ENCODE measurements around the gene CHCHD10.
A peak's percentile ranks its signal among the peaks of the same experiment; 100 is the strongest.
"Not testable (repeated sequence)": the region's sequence is repeated elsewhere in the genome, so short reads cannot be mapped to it uniquely, and the experiment has no call there.

Gene CHCHD10

GRCh38 chr22:23751441-23751996, 16.3 kb downstream of the CHCHD10 start:
- Histone ChIP-seq H3K9ac (ENCODE audit: low read length) (peak overlapping the region; percentile 94), H3K4me1 (ENCODE audit: control insufficient read depth, insufficient read depth, low read length) (peaks cover 18% of the 10 kb centered on the region), H3K9me3 (ENCODE audit: control insufficient read depth, low read length) (no peaks in the 10 kb centered on the region), H3K4me3 (ENCODE audit: low read length) (peak overlapping the region; percentile 66), H3K27me3 (ENCODE audit: control insufficient read depth, insufficient read depth, low read length) (no peaks in the 10 kb centered on the region), H3K36me3 (ENCODE audit: control insufficient read depth, insufficient read depth, low read length) (no peaks in the 10 kb centered on the region)

- Histone ChIP-seq H3K9me3 (ENCODE audit: control insufficient read depth, low read length) (no peaks in the 10 kb centered on the region), H3K4me1 (ENCODE audit: control insufficient read depth, insufficient read depth, low read length) (peaks cover 24% of the 10 kb centered on the region), H3K27me3 (ENCODE audit: control insufficient read depth, insufficient read depth, low read length) (no peaks in the 10 kb centered on the region)
Observed at GRCh38 chr22:23750714-23751440, 16.9 kb downstream of the CHCHD10 start, which contains the start of gene ZNF70. Gene ZNF70, minus strand, starts transcription at chr22:23751112. Its CDS starts 5,972 bp downstream, at chr22:23745140.

GRCh38 chr22:23750367-23750713, 17.4 kb downstream of the CHCHD10 start:
- peaks cover 29% of the 10 kb centered on the region for H3K4me1 ChIP-seq (ENCODE audit: control insufficient read depth, insufficient read depth, low read length)
- H3K4me3 ChIP-seq (ENCODE audit: low read length), result peak overlapping the region; percentile 66
- no peaks in the 10 kb centered on the region for H3K36me3 ChIP-seq (ENCODE audit: control insufficient read depth, insufficient read depth, low read length)
- H3K9ac ChIP-seq (ENCODE audit: low read length), result peak overlapping the region; percentile 76
- no peaks in the 10 kb centered on the region for H3K9me3 ChIP-seq (ENCODE audit: control insufficient read depth, low read length)
- H3K27me3 ChIP-seq (ENCODE audit: control insufficient read depth, insufficient read depth, low read length), result no peaks in the 10 kb centered on the region

More at GRCh38 chr22:23750714-23751440, 16.9 kb downstream of the CHCHD10 start, which contains the start of gene ZNF70:
- Histone ChIP-seq H3K4me3 (ENCODE audit: low read length) (peak within 1 kb of the TSS; percentile 66), H3K36me3 (ENCODE audit: control insufficient read depth, insufficient read depth, low read length) (no peaks in the 10 kb centered on the region), H3K9ac (ENCODE audit: low read length) (peak within 1 kb of the TSS; percentile 94)

- H3K9ac ChIP-seq (ENCODE audit: low read length), result no peak overlapping the region
- H3K36me3 ChIP-seq (ENCODE audit: control insufficient read depth, insufficient read depth, low read length), result peaks cover 1% of the 10 kb centered on the region
- H3K27me3 ChIP-seq (ENCODE audit: control insufficient read depth, insufficient read depth, low read length), result no peaks in the 10 kb centered on the region
- H3K4me3 ChIP-seq (ENCODE audit: low read length), result no peak overlapping the region
- peaks cover 29% of the 10 kb centered on the region for H3K4me1 ChIP-seq (ENCODE audit: control insufficient read depth, insufficient read depth, low read length)
- H3K9me3 ChIP-seq (ENCODE audit: control insufficient read depth, low read length), result no peaks in the 10 kb centered on the region
Observed at GRCh38 chr22:23749841-23750301, 17.9 kb downstream of the CHCHD10 start.

- Histone ChIP-seq H3K36me3 (ENCODE audit: control insufficient read depth, insufficient read depth, low read length) (peaks cover 15% of the 10 kb centered on the region), H3K9ac (ENCODE audit: low read length) (no peak overlapping the region), H3K4me3 (ENCODE audit: low read length) (no peak overlapping the region), H3K27me3 (ENCODE audit: control insufficient read depth, insufficient read depth, low read length) (no peaks in the 10 kb centered on the region), H3K9me3 (ENCODE audit: control insufficient read depth, low read length) (no peaks in the 10 kb centered on the region), H3K4me1 (ENCODE audit: control insufficient read depth, insufficient read depth, low read length) (peaks cover 22% of the 10 kb centered on the region)
Observed at GRCh38 chr22:23745791-23746190, 22.0 kb downstream of the CHCHD10 start.

- Histone ChIP-seq H3K36me3 (ENCODE audit: control insufficient read depth, insufficient read depth, low read length) (peaks cover 15% of the 10 kb centered on the region), H3K9ac (ENCODE audit: low read length) (no peak overlapping the region), H3K9me3 (ENCODE audit: control insufficient read depth, low read length) (no peaks in the 10 kb centered on the region), H3K27me3 (ENCODE audit: control insufficient read depth, insufficient read depth, low read length) (no peaks in the 10 kb centered on the region), H3K4me1 (ENCODE audit: control insufficient read depth, insufficient read depth, low read length) (peaks cover 11% of the 10 kb centered on the region), H3K4me3 (ENCODE audit: low read length) (no peak overlapping the region)
Observed at GRCh38 chr22:23744485-23744884, 23.3 kb downstream of the CHCHD10 start.

- H3K36me3 ChIP-seq (ENCODE audit: control insufficient read depth, insufficient read depth, low read length), result peaks cover 15% of the 10 kb centered on the region
- no peaks in the 10 kb centered on the region for H3K9me3 ChIP-seq (ENCODE audit: control insufficient read depth, low read length)
- H3K27me3 ChIP-seq (ENCODE audit: control insufficient read depth, insufficient read depth, low read length), result no peaks in the 10 kb centered on the region
- no peak overlapping the region for H3K4me3 ChIP-seq (ENCODE audit: low read length)
- no peak overlapping the region for H3K9ac ChIP-seq (ENCODE audit: low read length)
- H3K4me1 ChIP-seq (ENCODE audit: control insufficient read depth, insufficient read depth, low read length), result peaks cover 10% of the 10 kb centered on the region
Observed at GRCh38 chr22:23744001-23744400, 23.8 kb downstream of the CHCHD10 start.

- peaks cover 10% of the 10 kb centered on the region for H3K4me1 ChIP-seq (ENCODE audit: control insufficient read depth, insufficient read depth, low read length)
- H3K9ac ChIP-seq (ENCODE audit: low read length), result no peak overlapping the region
- no peaks in the 10 kb centered on the region for H3K27me3 ChIP-seq (ENCODE audit: control insufficient read depth, insufficient read depth, low read length)
- peaks cover 15% of the 10 kb centered on the region for H3K36me3 ChIP-seq (ENCODE audit: control insufficient read depth, insufficient read depth, low read length)
- no peaks in the 10 kb centered on the region for H3K9me3 ChIP-seq (ENCODE audit: control insufficient read depth, low read length)
- H3K4me3 ChIP-seq (ENCODE audit: low read length), result no peak overlapping the region
Observed at GRCh38 chr22:23743303-23743705, 24.5 kb downstream of the CHCHD10 start.

GRCh38 chr22:23742505-23743264, 25.1 kb downstream of the CHCHD10 start:
- no peak overlapping the region for H3K9ac ChIP-seq (ENCODE audit: low read length)

GRCh38 chr22:23737696-23738095, 30.1 kb downstream of the CHCHD10 start:
- Histone ChIP-seq H3K27me3 (ENCODE audit: control insufficient read depth, insufficient read depth, low read length) (no peaks in the 10 kb centered on the region), H3K9ac (ENCODE audit: low read length) (no peak overlapping the region), H3K4me3 (ENCODE audit: low read length) (no peak overlapping the region), H3K36me3 (ENCODE audit: control insufficient read depth, insufficient read depth, low read length) (no peaks in the 10 kb centered on the region), H3K9me3 (ENCODE audit: control insufficient read depth, low read length) (no peaks in the 10 kb centered on the region), H3K4me1 (ENCODE audit: control insufficient read depth, insufficient read depth, low read length) (no peaks in the 10 kb centered on the region)

More at GRCh38 chr22:23742505-23743264, 25.1 kb downstream of the CHCHD10 start:
- H3K4me3 ChIP-seq (ENCODE audit: low read length), result no peak overlapping the region
- H3K4me1 ChIP-seq (ENCODE audit: control insufficient read depth, insufficient read depth, low read length), result peaks cover 10% of the 10 kb centered on the region
- H3K9me3 ChIP-seq (ENCODE audit: control insufficient read depth, low read length), result no peaks in the 10 kb centered on the region
- peaks cover 15% of the 10 kb centered on the region for H3K36me3 ChIP-seq (ENCODE audit: control insufficient read depth, insufficient read depth, low read length)
- no peaks in the 10 kb centered on the region for H3K27me3 ChIP-seq (ENCODE audit: control insufficient read depth, insufficient read depth, low read length)

- H3K27me3 ChIP-seq (ENCODE audit: control insufficient read depth, insufficient read depth, low read length); H3K36me3 ChIP-seq (ENCODE audit: control insufficient read depth, insufficient read depth, low read length); H3K4me3 ChIP-seq (ENCODE audit: low read length); H3K9ac ChIP-seq (ENCODE audit: low read length); H3K4me1 ChIP-seq (ENCODE audit: control insufficient read depth, insufficient read depth, low read length); H3K9me3 ChIP-seq (ENCODE audit: control insufficient read depth, low read length): not testable (repeated sequence)
Observed at GRCh38 chr22:23728108-23728507, 39.7 kb downstream of the CHCHD10 start.

GRCh38 chr22:23722724-23723123, 45.0 kb downstream of the CHCHD10 start:
- Histone ChIP-seq H3K27me3 (ENCODE audit: control insufficient read depth, insufficient read depth, low read length) (no peaks in the 10 kb centered on the region), H3K9ac (ENCODE audit: low read length) (no peak overlapping the region), H3K9me3 (ENCODE audit: control insufficient read depth, low read length) (no peaks in the 10 kb centered on the region), H3K4me1 (ENCODE audit: control insufficient read depth, insufficient read depth, low read length) (no peaks in the 10 kb centered on the region), H3K4me3 (ENCODE audit: low read length) (no peak overlapping the region), H3K36me3 (ENCODE audit: control insufficient read depth, insufficient read depth, low read length) (no peaks in the 10 kb centered on the region)

Data from mucosa of stomach (tissue), 1 donor.